ENCODE results near the gene MPST. TPM values are rescaled to one million over a fixed set of nuclear protein-coding genes. Genes with fewer than 3 reads are reported as not detected.

Gene MPST
- total RNA-seq, 1 experiment from 2014 or later = 73.0 TPM

- peaks cover 33% of the 10 kb centered on the region for H3K27me3 Mint-ChIP-seq (ENCODE audit: unreplicated experiment)
- peaks cover 30% of the 10 kb centered on the region for H3K4me1 Mint-ChIP-seq (ENCODE audit: low read depth, unreplicated experiment)
- CTCF ChIA-PET = no interaction called here
- H3K36me3 Mint-ChIP-seq (ENCODE audit: insufficient read depth, unreplicated experiment) = no peaks in the 10 kb centered on the region
- no peak for DNase-seq
- BruUV-seq (replicated peaks) = no TSS peak
- no peak overlapping the region for H3K4me3 Mint-ChIP-seq (ENCODE audit: low read depth, unreplicated experiment)
- intact Hi-C loops (cut with micrococcal nuclease; ENCODE audit: unreplicated experiment) = no loop called here
- H3K27ac Mint-ChIP-seq (ENCODE audit: unreplicated experiment) = no peak overlapping the region
- H3K9me3 Mint-ChIP-seq (ENCODE audit: low read depth, unreplicated experiment) = no peaks in the 10 kb centered on the region
- TF ChIP-seq, protein P1, sequence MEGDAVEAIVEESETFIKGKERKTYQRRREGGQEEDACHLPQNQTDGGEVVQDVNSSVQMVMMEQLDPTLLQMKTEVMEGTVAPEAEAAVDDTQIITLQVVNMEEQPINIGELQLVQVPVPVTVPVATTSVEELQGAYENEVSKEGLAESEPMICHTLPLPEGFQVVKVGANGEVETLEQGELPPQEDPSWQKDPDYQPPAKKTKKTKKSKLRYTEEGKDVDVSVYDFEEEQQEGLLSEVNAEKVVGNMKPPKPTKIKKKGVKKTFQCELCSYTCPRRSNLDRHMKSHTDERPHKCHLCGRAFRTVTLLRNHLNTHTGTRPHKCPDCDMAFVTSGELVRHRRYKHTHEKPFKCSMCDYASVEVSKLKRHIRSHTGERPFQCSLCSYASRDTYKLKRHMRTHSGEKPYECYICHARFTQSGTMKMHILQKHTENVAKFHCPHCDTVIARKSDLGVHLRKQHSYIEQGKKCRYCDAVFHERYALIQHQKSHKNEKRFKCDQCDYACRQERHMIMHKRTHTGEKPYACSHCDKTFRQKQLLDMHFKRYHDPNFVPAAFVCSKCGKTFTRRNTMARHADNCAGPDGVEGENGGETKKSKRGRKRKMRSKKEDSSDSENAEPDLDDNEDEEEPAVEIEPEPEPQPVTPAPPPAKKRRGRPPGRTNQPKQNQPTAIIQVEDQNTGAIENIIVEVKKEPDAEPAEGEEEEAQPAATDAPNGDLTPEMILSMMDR (IDR thresholded peaks at IDR 0.05; ENCODE audit: unreplicated experiment) = no peak
Observed at GRCh38 chr22:37065961-37066360, 46.4 kb downstream of the MPST start.

DNA sequence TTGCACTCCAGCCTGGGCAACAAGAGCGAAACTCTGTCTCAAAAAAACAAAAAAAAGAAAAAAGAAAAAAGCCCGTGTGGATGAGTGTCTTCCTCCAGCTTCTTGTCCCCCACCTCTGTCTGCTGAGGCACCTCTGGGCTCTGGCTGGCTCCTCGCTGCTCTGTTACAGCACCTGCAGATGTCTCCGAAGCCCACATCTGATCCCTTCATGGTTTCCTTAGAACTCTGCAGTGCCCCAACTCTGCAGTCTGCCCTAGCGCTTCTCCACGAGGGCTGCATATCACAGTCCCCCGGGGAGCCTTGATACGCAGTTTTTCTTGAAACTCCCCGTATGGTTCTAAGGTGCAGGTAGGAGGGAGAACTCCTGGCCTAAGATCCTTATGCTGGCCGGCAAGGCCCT, 47.9 kb downstream of the MPST start:
- intact Hi-C loops (cut with micrococcal nuclease; ENCODE audit: unreplicated experiment) = no loop called here
- TF ChIP-seq, protein P1 (IDR thresholded peaks at IDR 0.05; ENCODE audit: unreplicated experiment) = no peak
- no TSS peak for BruUV-seq (replicated peaks)
- Mint-ChIP-seq H3K27me3 (ENCODE audit: unreplicated experiment) (peaks cover 33% of the 10 kb centered on the region), H3K9me3 (ENCODE audit: low read depth, unreplicated experiment) (no peaks in the 10 kb centered on the region), H3K4me1 (ENCODE audit: low read depth, unreplicated experiment) (peaks cover 30% of the 10 kb centered on the region), H3K27ac (ENCODE audit: unreplicated experiment) (no peak overlapping the region), H3K36me3 (ENCODE audit: insufficient read depth, unreplicated experiment) (no peaks in the 10 kb centered on the region), H3K4me3 (ENCODE audit: low read depth, unreplicated experiment) (no peak overlapping the region)
- no peak for DNase-seq
- CTCF ChIA-PET = interaction anchor here (0.5 kb wide), 1 partner anchor 16 kb away, joined by 5 read pairs; no protein-coding TSS in a partner anchor

- CTCF ChIA-PET = no interaction called here
- Mint-ChIP-seq H3K4me1 (ENCODE audit: low read depth, unreplicated experiment) (peaks cover 16% of the 10 kb centered on the region), H3K27me3 (ENCODE audit: unreplicated experiment) (peaks cover 33% of the 10 kb centered on the region), H3K9me3 (ENCODE audit: low read depth, unreplicated experiment) (no peaks in the 10 kb centered on the region), H3K27ac (ENCODE audit: unreplicated experiment) (no peak overlapping the region), H3K36me3 (ENCODE audit: insufficient read depth, unreplicated experiment) (no peaks in the 10 kb centered on the region), H3K4me3 (ENCODE audit: low read depth, unreplicated experiment) (no peak overlapping the region)
- DNase-seq = no peak
- TF ChIP-seq, protein P1 (IDR thresholded peaks at IDR 0.05; ENCODE audit: unreplicated experiment) = no peak
- intact Hi-C loops (cut with micrococcal nuclease; ENCODE audit: unreplicated experiment) = no loop called here
- no TSS peak for BruUV-seq (replicated peaks)
Observed at GRCh38 chr22:37068859-37069258, 49.3 kb downstream of the MPST start.

DNA sequence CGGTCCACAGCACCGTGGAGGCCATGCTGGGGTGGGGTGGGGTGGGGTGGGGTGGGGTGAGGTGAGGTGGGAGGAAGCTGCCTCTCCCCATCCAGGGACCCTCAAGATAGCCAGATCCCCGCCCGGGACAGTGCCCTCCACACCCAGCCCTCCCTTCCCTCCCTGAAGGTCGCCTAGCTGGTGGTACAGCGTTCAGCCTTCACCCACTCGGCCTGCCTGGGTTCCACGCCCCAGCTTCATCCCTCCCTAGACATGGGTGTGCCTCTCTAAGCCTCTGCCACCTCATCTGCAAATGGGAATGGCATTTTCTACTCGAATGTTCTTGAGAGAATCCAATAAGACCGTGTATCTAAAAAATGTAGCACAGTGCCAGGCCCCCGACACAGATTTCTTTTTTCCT, 49.8 kb downstream of the MPST start:
- CTCF ChIA-PET = interaction anchor here (0.7 kb wide), 1 partner anchor 277 kb away, joined by 4 read pairs; no protein-coding TSS in a partner anchor
- no peak overlapping the region for H3K27ac Mint-ChIP-seq (ENCODE audit: unreplicated experiment)
- no peak overlapping the region for H3K4me3 Mint-ChIP-seq (ENCODE audit: low read depth, unreplicated experiment)
- H3K27me3 Mint-ChIP-seq (ENCODE audit: unreplicated experiment) = peaks cover 31% of the 10 kb centered on the region
- TF ChIP-seq, protein P1 (IDR thresholded peaks at IDR 0.05; ENCODE audit: unreplicated experiment) = no peak
- no TSS peak for BruUV-seq (replicated peaks)
- H3K4me1 Mint-ChIP-seq (ENCODE audit: low read depth, unreplicated experiment) = peaks cover 12% of the 10 kb centered on the region
- no peaks in the 10 kb centered on the region for H3K9me3 Mint-ChIP-seq (ENCODE audit: low read depth, unreplicated experiment)
- intact Hi-C loops (cut with micrococcal nuclease; ENCODE audit: unreplicated experiment) = no loop called here
- no peaks in the 10 kb centered on the region for H3K36me3 Mint-ChIP-seq (ENCODE audit: insufficient read depth, unreplicated experiment)
- no peak for DNase-seq
